HG03108 (cell line): Measurements from ENCODE around the gene ELMOD1.
"Not testable (repeated sequence)": the region's sequence is repeated elsewhere in the genome, so short reads cannot be mapped to it uniquely, and the experiment has no call there.

Source experiments
- ATAC-seq: cut with Tn5 transposase; IDR thresholded peaks from one replicate; pipeline ENCODE4 v1.9.1; 2021; ENCODE audit warnings: moderate library complexity; ENCODE audit not compliant: unreplicated experiment

The ELMOD1 gene

DNA sequence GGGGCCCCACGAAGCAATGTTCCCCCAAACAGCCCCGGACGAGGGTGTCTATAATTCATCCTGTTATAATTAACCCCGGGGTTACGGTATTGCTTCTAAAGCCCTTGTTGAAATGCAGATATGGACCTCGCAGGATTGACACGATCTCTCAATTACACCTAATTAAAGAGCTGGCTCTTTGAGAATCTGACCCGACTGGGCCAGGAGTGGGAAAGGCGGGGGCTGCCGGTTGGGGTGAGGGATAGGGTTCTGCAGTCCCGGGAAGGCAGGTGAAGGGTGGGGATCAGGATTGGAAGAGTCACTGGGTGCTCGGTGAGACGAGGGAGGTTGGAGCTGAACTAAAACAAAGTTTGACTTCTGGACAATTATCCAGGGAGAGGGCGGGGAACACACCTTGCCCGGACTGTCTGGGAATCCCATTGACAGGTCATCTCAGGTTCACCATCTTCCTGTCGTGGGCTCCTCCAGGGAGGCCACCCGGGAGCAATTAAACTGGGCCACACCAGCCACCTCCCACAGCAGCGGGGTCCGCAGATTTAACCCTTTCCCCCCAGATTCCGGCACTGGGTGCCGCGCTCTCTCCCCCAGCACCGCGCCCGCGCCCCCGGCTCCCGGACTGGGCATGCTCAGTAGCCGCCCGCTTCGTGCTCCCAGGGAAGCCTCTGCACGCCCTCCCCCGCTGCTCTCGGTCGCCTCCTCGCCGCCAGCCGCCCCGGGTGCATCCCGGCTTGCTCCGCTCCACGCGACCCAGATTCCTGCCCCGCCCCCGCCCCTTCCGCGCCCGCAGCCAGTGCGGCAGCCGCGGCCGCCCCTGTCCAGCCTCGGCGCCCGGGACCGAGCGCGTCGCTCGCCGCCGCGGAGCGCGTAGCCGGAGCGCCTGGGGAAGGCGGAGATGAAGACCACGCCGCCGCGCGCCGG lies at the start of gene ELMOD1:
TSS of gene ELMOD1 (plus strand) at position 688 of the 918 bp plus-strand sequence. CDS start 27,043 bp downstream, outside the sequence.
- peak; percentile 48 for ATAC-seq

DNA sequence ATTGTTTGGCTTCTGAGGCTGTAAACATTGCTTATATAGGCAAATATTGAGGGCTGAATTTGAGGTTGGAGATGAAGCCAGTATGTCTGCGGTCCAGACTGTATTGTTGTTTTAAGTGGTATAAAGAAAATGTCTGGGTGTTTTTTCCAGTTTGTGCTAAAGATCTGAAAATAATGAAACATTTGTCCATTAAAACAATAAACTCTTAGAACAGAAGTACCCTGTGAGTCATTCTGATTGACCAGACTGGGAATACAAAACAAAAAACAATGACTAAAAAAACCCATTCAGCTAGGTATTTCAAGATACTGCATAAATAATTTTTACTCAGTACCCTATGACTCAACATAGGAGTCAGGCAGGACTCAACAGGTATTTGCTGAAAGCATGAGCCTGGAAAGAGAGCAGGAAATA lies 45.8 kb upstream of the ELMOD1 start:
- no peak for ATAC-seq

DNA sequence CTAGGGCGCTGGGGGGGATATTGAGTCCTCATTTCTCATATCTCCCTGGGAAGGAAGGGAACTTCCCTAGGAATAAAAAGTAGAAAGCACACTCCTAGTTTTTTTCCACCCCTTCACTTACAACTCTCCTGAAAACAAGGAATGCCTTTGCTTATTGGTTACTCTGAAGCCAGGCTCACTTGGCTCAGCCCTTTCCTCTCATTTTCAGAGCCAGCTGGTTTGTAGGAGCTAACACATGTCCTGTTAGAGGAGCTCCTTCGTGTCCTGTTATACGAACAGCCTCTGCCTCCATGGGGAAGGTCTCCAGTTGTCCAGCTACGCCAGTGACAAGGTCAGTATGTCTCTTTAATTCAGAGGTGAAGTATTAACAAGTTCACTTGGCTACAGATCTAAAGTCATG lies 43.0 kb upstream of the ELMOD1 start:
- ATAC-seq: no peak

DNA sequence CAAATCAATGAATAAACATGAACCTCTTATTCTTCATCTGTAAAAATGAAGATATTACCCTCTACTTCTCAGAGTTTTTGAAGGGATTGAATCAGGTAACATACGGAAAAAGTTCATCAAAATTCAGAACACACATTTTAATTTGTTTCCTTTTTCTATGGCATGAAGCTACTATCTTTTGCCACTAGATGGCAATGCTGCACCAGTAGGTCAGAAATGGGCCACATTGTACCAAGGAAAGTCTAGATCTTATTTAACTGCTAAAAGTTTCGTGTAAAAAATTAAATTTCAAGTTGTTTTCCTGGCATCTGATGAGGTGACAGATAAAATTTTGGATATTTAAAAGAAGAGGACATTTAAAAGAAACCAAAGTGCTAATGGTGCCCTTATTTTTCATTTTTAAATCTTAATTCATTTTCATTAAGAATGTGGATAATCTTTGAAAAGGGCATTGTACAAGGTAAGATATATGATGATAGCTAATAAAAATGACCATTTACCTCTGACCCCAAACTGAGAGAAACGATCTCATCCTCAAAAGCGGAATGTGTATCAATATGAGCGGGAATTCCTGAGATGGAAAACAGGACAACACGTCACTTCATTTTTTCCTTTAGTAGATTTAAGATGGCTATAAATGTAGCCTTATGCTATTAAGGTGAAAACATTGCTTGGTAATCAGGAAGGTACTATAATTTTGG lies 41.5 kb upstream of the ELMOD1 start:
- no peak for ATAC-seq

DNA sequence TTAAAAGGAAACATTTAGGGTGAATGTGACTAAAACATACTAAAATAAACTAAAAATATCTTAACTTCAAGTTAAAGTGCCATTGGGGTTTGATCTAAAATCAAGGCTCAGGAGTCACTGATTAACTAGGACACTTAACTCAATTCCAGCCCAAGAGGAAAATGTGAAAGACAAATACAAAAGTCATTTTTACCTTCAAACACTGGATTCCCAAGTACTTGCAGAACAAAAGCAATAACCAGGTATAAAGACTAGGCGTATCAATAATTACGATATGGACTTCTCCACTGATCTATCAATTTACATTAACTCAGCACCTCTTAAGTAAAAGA lies 41.0 kb upstream of the ELMOD1 start:
- ATAC-seq: no peak

DNA sequence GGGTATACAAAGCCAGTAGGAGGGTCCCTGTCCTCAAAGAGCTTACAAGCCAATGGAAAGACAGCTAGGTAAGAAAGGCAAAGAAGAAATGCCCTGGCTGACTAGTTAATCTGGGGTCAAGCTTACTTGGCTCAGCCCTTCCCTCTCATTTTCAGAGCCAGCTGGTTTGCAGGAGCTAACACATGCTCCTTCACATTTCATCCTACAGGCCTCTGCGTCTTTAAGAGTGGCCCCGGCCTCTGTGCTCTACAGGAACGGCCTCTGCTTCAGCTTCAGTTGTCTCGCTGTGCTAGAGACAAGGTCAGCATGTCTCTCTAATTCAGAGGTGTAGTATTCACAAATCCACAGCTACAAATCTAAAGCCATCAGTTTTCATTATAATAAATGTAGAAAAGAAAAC lies 40.6 kb upstream of the ELMOD1 start:
- ATAC-seq: no peak

DNA sequence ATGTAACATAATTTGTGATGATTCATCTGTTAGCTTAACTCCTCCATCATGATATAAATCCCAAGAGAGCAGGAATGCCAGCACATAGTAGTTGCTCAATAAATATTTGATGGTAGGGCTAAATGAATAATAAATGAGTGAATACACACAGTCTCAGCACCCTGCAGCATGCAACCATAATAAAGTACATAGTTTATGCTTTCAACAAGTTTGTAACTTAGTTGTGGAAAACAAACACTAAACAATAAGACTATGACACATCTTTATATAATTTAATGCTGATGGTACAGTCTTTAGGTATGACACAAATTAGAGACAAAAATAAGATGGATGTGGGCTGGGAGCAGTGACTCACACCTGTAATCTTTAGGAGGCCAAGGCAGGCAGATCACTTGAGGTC lies 29.3 kb upstream of the ELMOD1 start:
- ATAC-seq: no peak

DNA sequence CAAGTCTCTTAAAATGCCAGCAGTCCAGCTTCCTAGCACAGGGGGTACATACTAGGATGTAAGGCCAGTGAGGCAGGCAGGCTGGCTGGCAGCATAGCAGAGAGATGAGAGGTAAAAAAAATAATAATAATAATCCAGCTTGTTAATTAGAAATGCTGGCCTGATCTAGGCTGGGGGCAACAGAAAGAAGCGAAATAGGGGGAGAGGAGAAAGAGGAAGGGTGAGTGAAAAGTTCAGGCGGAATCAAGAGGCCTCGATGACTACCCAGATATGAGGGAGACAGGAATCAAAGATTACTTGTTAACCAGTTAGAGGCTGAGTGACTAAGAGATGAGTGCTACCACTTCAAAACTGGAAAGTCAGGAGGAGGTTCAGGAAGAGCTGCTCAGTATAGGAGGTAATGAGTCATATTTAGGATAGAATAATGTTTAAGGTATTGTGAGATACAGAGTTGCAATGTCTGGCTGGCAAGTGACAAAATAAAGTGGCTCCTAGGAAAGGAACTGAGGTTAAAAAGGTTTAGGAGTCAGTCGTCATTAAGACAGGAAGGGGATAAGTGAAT lies 28.2 kb upstream of the ELMOD1 start:
- ATAC-seq: no peak

DNA sequence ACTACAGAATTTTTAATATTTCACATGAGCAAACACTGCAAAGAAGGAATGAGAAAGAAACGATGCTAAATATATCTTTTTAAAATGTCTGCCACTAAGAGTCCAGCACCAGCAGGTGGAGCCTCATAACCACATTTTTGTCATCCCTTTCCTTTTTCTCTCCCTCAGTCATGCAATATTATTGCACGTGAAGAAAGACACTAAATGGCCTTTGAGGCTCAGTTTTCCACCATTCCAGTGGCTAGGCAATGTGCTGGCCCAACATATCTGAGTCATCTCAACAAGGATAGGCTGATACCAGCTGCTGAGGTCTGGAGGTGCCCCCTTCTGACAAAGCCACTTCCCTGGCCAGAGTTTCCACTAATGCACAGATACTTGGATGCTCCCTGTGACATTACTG lies 27.2 kb upstream of the ELMOD1 start:
- peak; percentile 29 for ATAC-seq

DNA sequence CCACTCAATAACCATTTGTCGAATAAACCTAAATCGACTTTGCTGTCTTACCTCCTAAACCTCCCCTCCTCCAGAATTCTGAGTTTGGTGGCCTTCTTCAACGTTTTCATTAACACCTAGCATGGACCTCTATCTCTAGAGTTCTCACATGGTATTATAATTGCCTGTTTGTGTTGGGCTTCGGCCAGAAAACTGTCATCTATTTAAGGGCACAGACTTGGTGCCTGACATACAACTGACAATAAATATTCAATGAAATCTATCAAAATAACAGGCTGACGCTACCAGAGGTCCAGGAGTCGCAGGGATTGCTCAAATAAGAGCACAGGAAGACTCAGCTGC lies 26.1 kb upstream of the ELMOD1 start:
- peak; percentile 3 for ATAC-seq

DNA sequence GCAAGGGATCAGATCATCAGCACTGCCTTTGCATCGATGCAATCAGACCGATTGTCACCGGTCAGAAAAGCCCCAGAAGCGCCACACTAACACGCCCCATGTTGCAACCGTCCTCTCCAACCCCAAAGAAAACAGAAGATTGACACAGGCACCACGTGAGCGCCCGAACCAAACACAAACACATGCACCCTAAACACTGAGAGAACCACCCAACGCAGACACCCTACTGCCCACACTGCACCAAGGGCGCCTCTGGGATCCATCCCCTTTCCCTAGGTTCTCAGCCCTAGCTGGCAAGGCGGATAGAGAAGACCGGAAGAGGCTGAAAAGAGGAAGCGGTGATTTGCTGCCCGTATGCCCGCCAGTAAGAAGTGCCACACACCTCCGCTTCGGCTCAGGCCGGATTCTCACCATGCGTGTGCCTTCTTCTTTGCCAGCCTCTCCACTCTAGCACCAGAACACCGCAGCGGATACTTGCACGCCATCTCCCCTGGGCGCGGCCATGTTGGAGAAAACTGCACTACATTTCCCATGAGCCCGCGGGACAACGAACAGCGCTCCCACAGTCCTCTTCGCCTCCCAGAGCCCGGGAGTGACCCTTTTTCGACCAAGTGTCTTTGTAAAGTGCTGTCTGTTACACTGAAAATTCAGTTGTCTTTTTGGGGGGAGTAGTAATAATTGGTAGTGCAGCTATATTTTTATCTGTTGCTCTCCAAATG lies 25.6 kb upstream of the ELMOD1 start, which contains the start of gene ALKBH8:
TSS of gene ALKBH8 (minus strand) at position 517 of the 719 bp plus-strand sequence. CDS start 4,842 bp downstream, outside the sequence.
- peak; percentile 71 for ATAC-seq

DNA sequence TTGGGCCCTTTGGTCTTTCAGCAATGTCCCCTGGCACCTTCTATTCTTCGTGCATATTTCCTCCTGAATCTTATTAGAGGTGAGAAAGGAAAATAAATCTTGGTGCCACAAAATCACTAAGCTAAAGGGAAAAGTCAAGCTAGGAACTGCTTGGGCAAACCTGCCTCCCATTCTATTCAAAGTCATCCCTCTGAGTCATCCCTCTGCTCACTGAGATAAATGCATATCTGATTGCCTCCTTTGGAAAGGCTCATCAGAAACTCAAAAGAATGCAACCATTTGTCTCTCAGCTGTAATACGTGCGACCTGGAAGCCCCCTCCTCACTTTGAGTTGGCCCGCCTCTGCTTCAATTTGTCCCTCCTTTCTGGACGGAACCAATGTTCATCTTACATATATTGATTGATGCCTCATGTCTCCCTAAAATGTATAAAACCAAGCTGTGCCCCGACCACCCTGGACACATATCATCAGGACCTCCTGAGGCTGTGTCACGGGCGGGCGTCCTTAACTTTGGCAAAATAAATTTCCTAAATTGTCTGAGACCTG lies 24.9 kb upstream of the ELMOD1 start:
- ATAC-seq: peak; percentile 4

DNA sequence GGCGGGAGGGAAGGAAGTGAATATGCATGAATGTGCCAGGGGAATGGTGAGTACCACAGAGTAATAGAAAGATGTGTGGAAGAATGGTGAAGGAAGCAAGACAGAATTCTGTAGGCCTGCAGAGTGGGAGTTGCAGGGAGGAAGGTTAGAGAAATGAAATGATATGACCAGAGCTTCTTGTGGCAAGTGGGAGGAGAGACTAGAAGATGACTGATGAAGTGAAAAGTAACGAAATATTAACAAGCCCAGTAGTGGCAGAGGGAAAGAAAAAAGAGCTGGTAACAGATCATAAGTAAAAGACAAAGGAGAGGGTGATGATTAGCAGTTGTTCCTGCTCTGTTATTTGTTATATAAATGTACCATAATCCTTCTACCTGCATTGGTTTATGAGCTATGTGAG lies 24.4 kb upstream of the ELMOD1 start:
- no peak for ATAC-seq

DNA sequence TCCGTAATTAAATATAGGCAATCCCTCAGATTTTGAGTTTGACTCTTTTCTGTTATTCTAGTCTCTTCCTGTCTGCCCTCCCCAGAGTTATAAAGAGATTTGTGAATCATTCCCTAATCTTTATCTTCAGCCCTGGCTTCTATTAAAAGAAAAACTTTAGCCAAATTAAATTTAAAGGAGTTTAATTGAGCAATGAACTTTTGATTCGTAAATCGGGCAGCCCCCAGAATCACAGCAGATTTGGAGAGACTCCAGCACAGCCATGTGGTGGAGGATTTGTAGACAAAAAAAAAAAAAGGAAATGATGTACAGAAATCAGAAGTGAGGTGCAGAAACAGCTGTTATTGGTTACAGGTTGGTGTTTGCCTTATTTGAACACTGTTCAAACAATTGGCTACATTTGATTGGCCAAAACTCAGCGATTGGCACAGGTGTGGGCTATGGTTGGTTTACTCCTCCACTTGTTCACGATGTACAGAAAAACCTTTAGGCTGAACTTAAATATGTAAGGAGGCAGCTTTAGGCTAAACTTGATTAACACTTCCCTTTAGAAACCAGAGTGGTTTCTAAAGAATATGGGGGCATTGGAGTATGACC lies 23.1 kb upstream of the ELMOD1 start:
- ATAC-seq: no peak

DNA sequence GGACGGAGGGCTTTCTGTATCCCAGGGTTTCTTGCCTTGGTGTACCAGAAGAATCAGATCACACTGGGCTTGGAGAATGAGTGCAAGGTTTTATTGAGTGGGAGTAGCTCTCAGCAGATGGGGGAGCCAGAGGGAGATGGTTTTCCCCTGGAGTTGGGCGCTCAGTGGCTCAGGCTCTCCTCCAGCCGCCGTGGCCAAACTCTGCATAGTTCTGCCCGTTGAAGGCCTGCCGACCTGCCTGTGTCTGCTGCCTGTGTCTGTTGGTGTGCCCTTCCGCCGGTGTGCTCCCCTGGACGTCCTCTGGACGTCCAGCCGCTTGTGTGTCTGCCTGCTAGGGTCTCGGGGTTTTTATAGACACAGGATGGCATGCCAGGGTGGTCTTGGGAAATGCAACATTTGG lies 20.9 kb upstream of the ELMOD1 start:
- ATAC-seq: no peak

DNA sequence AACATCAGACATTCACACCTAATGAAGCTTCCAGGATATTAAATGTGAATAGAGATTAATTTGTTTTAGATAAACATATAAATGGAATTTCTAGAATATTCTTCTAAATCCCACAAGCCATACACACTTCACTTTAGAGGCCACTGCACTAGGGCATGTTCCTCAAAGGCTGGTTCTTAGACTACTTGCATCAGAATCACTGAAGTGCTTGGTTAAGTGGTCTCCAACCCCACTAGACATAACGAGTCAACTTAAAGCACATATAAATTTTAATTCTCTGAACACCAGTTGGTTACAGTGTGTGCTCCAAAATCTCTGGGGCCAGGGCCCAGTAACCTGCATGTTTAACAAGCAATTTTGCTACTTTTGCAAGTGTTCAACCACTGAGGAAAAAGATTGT lies 17.5 kb upstream of the ELMOD1 start:
- no peak for ATAC-seq

DNA sequence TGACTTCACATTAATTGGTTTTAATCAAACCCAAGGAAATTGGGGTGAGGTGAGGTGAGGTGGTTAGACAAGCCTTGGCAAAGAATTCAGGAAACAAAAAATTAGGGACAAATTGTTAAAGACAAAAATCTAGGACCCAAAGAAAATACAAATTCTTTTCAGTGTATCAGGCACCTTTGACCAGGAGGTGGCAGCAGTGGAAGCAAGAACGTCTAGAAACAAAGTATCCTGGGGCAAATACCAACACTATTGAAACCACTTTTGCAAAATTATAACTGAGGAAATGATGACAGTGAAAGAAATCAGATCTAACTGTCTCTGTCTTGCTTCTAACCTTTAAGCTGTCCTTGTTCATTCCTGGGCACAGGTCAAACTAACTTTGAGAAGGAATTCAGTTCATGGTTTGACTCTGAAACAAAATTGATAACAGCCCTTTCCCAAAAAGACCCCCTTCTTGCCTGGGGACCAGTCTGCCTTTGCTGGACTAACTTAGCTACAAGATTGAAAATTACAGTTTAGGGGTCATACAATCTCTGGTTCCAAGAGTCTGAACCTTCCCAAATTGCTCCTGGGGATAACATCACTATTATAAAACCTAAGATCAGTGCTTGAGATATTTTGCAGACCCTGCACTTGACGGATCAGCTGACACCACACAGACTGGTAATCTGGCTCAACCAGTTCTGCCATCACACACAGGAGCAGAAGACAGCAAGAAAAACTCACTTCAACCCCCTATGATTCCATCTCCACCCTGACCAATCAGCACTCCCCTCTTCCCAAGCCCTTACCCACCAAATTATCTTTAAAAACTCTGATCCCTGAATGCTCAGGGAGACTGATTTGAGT lies 14.2 kb upstream of the ELMOD1 start:
- ATAC-seq: not testable (repeated sequence)

DNA sequence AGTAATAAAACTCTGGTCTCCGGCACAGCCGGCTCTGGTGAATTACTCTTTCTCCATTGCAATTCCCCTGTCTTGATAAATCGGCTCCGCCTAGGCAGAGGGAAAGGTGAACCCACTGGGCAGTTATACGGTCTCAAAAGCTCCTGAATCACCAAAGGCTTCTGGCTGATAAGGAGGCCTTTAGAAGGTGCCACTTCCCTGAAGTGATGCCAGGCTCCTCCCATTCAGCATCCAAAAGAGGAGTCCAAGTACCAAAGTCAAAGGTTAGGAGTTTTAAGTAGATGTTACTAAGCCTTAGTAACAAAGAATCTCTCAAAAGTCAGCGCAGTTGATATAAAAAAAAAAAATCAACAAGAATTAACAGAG lies 13.6 kb upstream of the ELMOD1 start:
- ATAC-seq: no peak

DNA sequence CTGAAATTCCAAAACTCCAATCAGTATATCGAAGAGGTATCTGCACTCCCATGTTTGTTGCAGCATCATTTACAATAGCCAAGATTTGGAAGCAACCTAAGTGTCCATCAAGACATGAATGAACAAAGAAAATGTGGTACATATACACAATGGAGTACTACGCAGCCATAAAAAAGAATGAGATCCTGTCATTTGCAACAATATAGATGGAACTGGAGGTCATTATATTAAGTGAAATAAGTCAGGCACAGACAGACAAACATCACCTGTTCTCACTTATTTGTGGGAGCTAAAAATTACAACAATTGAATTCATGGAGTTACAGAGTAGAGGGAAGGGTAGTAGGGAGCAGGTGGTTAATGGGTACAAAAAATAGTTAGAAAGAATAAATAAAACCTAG lies 11.8 kb upstream of the ELMOD1 start:
- not testable (repeated sequence) for ATAC-seq

DNA sequence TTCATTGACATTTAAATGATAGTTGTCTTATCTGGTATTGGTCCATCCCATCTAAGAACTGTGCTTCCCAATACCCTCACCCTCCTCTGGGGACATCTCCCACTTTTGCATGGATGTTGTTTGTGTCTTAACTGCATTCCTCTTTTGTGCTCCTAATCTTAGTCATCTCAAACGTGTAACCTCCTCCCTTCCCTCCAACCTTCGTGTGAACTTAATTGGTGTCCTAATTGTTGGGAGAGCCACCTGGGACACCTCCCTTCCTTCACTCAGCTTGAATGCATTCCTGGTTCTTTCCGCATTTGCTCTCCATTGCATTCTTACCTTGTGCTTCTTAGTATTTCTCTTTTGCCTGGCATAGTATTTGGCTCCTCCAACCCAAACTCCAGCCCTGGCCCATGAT lies 9.8 kb upstream of the ELMOD1 start:
- ATAC-seq: no peak
